Measurements from ENCODE around the gene ABCF3.

ABCF3 gene

DNA sequence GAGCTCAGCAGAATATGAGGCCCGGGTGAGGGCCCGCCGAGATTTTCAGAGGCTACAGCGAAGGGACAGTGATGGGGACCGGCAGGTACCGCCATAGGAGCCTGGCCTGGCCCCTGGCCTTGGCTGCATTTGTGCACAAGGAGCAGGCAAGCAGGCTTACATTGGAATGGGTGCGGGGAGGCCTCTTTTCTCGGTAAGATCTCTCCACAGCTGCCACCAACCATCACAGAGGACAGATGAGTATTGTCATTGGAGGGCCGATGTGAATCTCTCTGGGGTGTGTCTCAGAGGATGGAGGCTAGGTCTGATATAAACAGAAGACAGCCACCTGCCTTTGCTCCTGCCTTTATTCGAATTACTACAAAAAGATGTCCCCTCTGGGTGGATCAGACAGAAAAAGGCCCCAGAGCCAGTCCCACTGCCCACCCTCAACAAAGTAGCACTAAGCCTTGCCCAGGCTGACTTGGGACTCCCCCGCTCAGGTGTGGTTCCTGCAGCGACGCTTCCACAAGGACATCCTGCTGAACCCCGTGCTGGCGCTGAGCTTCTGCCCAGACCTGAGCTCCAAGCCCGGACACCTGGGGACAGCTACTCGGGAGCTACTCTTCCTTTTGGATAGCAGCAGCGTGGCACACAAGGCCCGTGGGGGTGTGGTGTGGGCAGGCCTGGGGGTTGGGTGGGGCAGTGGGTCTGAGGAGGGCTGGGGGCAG, 48.8 kb downstream of the ABCF3 start:
- DNase-seq, result no peak

DNA sequence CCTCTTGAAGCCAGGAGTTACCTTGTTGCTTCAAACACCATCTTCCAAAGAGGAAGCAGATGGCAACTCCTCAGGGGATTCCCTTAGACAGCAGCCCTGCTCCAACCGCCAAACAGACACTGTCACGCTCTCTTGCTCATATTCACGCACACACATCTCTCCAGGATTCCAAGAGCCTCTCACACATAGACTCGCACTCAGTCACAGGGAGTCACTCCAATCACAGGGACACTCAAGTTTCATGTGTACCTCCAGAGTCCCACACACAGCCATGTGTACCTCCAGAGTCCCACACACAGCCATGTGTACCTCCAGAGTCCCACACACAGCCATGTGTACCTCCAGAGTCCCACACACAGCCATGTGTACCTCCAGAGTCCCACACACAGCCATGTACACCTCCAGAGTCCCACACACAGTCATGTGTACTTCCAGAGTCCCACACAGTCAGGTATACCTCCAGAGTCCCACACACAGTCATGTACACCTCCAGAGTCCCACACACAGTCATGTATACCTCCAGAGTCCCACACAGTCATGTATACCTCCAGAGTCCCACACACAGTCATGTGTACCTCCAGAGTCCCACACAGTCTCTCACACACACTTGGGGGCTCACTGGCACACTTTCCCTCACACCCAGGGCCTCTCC, 49.5 kb downstream of the ABCF3 start:
- DNase-seq, result no peak

- DNase-seq, result no peak
Observed at GRCh38 chr3:184236033-184236410, 50.0 kb downstream of the ABCF3 start.

DNA sequence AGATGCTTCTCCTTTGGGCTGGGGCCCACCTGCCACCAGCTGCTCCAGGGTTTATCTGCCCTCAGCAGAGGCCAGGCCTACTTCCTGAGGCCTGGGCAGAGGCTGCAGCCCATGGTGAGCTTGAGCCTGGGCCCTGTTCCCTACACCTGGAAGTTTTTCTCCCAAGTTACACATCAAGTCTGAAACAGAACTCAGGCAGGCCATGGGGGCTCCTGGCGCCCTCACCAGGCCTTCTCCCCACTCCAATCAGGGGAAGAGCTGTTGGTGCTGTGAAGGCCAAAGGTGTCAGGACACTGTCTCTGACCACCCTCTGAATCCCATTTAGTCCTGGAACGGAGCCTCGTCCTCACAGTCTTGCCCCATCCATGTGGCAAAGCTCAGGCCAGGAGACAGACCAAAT, 50.6 kb downstream of the ABCF3 start:
- DNase-seq, result no peak

GRCh38 chr3:184237211-184237610, 51.2 kb downstream of the ABCF3 start:
- no peak for DNase-seq

GRCh38 chr3:184237807-184238206, 51.8 kb downstream of the ABCF3 start:
- no peak for DNase-seq

DNA sequence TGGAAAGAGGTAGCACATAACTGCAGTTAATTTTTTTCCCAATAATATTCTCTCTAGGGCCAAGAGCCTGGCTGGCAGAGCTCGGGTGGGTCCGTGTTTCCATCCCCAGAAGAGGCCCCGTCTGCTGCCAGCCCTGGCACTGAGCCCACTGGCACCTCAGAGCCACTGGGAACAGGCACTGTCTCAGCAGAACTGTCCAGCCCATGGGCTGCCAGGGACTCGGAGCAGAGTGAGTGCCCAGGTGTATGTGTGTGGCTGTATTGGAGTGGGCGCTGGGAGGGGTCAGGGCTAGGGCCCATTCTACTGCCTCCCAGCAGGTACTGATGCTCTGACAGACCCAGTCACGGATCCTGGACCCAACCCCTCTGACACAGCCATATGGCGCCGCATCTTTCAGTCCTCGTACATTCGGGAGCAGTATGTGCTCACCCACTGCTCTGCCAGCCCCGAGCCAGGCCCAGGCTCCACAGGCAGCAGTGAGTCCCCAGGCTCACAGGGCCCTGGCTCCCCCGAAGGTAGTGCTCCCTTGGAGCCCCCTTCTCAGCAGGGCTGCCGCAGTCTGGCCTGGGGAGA, 52.3 kb downstream of the ABCF3 start:
- no peak for DNase-seq

DNA sequence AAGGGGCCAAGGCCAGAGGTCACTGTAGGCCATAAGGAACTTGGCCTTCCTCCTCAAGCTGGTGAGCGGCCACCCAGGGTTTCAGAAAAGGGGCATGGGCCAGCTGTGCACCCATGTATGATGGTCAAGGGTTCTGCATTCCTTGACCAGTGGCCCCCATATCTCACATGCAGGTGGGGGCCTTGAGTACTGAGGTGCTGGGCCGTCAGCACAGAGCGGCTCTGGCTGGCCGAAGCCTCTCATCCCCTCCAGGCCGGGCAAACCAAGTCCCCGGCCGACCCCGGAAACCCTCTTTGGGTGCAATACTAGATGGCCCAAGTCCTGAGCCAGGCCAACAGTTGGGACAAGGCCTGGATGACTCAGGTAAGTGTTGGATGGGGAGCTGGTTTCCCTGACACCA, 53.2 kb downstream of the ABCF3 start:
- no peak for DNase-seq

DNA sequence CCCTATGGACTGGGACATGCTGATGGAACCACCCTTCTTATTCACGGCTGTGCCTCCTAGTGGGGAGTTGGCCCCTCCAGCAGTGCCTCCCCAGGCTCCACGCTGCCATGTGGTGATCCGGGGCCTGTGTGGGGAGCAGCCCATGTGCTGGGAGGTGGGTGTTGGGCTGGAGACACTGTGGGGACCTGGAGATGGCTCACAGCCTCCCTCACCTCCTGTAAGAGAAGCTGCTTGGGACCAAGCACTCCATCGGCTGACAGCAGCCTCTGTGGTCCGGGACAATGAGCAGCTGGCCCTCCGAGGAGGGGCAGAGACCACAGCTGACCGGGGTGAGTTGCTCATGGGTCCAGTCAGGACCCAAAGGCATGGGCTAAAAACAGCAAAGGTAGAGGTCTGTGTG, 53.7 kb downstream of the ABCF3 start:
- no peak for DNase-seq

DNA sequence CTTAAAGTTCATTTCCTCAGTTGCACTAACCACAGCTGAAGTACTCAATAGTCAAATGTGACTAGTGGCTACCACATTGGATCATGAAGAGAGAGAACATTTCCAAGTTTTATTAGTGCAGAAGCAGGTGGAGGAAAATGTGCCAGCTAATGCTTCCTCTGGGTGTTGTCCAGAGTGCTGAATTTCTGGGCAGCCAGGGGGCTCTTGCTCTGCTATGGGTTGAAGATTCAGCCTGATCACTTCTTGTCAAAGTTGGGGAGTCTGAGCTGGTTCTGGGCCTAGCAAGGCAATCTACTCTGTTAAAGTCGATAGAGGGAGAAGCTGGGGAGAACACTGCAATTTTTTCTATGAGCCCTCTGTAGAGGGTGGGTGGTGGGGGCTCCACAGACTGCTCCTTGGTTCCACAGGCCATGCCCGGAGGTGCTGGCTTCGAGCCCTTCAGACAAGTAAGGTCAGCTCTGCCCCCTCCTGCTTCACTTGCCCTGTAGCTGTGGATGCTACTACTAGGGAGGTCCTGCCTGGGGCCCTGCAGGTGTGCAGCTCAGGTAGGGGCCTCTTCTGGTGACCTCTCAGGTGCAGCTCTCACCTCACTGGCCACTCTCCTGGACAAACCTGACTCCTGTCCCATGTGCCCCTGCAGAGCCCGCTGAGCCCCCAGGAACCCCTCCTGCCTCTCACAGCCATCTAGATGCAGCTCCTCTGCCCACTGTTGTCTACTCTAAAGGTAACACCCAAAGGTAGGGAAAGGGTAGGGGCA, 54.6 kb downstream of the ABCF3 start:
- DNase-seq, result no peak

DNA sequence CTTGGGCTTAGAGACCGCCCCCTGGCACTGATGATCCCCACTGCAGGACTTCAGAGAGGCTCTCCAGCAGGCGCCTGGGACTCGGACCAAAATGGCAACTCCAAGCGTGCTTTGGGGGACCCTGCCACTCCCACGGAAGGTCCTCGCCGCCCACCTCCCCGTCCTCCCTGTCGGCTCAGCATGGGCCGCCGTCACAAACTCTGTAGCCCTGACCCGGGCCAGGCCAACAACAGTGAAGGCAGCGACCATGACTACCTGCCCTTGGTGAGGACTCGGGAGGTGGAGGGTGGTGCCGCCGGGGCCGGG, 55.1 kb downstream of the ABCF3 start:
- DNase-seq, result no peak

- DNase-seq, result no peak
Observed at GRCh38 chr3:184241447-184242296, 55.7 kb downstream of the ABCF3 start.

DNA sequence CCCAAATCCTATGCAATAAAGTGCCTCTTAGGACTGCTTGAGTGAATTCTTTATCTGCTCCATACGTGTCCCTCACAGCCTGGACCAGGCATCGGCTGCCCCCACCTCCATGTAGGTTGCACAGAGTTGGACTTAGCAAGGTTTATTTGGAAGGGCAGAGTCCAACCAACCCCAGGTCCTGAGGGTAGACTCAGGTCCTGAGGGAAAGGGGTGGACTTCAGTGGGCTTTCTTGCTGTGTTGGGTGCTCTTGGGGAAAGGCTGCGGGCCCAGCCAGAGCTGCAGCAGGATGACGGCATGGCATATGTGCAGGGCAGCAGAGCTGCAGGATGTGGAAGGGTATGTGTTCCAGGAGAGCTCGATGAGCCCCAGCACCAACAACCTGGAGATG, 56.3 kb downstream of the ABCF3 start:
- no peak for DNase-seq
